ENCODE data around the gene RAB40B. TPM values are rescaled to one million over a fixed set of nuclear protein-coding genes. Genes with fewer than 3 reads are reported as not detected.

The RAB40B gene
- total RNA-seq, 1 experiment from 2014 or later: 6.3 TPM

DNA sequence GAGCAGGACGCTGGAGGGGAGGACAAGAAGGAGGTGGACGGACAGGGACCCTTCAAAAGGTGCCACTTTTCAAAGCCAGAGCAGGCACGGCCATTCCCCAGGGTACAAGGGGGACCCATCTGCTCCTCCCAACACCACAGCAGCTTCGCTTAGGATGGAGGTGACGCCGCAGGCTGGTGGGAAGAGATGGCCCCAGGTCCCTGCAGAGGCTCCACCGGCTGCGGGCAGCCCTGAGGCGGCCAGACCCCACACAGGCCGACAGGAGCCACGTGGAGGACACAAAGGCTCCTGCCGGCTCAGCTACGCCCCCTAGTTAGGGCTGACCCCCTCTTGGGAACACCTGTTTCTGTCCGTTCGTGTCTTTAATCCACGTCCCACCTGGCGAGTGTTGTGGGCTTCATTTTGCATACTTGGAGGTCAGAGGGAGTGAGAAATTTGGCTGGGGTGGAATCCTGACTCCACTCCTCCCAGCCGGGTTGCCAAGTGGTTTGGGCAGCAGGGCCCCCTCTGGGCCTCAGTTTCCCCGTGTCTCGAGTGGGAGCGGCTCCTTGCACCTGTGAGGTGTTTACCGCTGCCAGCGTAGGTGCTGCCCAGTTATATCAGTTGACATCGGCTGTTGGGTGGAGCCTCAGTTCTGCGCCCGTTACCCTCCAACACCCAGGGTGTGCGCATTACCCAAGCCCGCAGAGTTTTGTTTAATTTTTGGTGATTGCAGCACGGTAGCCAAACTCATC lies 12.2 kb upstream of the RAB40B start:
- ChIA-PET CTCF (no interaction called here), POLR2A (interaction anchor here (0.6 kb wide), 1 partner anchor 9 kb away, joined by 3 read pairs; no protein-coding TSS in a partner anchor)
- Mint-ChIP-seq H3K9me3 (ENCODE audit: unreplicated experiment) (no peaks in the 10 kb centered on the region), H3K27me3 (ENCODE audit: insufficient read depth, unreplicated experiment) (no peaks in the 10 kb centered on the region), H3K4me3 (ENCODE audit: unreplicated experiment) (no peak overlapping the region), H3K36me3 (ENCODE audit: insufficient read depth, unreplicated experiment) (no peaks in the 10 kb centered on the region), H3K4me1 (ENCODE audit: insufficient read depth, unreplicated experiment) (no peaks in the 10 kb centered on the region), H3K27ac (ENCODE audit: low read depth, unreplicated experiment) (no peak overlapping the region)
- TF ChIP-seq, protein P1, sequence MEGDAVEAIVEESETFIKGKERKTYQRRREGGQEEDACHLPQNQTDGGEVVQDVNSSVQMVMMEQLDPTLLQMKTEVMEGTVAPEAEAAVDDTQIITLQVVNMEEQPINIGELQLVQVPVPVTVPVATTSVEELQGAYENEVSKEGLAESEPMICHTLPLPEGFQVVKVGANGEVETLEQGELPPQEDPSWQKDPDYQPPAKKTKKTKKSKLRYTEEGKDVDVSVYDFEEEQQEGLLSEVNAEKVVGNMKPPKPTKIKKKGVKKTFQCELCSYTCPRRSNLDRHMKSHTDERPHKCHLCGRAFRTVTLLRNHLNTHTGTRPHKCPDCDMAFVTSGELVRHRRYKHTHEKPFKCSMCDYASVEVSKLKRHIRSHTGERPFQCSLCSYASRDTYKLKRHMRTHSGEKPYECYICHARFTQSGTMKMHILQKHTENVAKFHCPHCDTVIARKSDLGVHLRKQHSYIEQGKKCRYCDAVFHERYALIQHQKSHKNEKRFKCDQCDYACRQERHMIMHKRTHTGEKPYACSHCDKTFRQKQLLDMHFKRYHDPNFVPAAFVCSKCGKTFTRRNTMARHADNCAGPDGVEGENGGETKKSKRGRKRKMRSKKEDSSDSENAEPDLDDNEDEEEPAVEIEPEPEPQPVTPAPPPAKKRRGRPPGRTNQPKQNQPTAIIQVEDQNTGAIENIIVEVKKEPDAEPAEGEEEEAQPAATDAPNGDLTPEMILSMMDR (IDR thresholded peaks at IDR 0.05; ENCODE audit: unreplicated experiment): no peak
- BruUV-seq (replicated peaks): no TSS peak
- intact Hi-C loops (cut with micrococcal nuclease): no loop called here
- no peak for DNase-seq (ENCODE audit: unreplicated experiment)

DNA sequence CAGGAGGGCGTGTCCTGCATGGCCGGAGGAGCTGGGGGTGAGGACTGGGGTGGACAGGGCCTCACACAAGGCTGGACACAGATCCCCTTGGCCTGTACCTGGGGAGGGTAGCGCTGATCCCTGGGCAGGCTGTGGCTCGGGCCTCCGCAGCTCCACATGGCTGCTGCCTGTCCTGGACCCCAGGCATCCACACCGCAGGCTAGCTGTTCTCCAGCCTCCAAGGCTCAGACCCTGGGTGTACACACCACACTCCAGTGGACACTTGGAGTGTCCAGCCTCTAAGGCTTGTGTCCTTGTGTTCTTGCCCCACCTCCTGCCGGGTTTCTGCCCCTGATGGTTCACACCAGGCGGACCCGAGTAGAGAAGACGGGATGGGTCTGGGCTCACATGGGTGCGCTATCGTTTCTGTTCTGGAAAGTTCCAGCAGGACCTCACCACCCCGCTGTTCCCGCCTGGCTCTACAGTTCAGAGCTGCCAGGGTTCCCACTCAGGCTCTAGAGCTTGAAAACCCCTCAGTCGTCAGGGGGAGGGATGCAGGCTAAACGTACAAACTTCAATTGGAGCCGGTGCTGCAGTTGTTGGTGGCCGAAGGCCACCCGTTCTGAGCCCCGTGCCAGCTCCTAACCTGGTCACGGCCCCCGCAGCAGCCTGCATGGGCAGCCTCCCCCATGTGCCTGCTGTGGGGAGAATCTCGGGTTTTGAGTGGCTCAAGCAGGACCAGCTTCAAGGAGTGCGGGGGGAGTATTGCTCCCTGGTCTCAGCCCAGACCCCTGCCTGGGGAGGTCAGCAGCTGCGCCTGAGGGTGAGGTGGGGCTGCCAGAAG lies 11.4 kb upstream of the RAB40B start:
- ChIA-PET POLR2A (no interaction called here), CTCF (interaction anchor here (0.6 kb wide), 1 partner anchor 724 kb away, joined by 3 read pairs; no protein-coding TSS in a partner anchor)
- no TSS peak for BruUV-seq (replicated peaks)
- H3K36me3 Mint-ChIP-seq (ENCODE audit: insufficient read depth, unreplicated experiment): no peaks in the 10 kb centered on the region
- no peak overlapping the region for H3K27ac Mint-ChIP-seq (ENCODE audit: low read depth, unreplicated experiment)
- no peak overlapping the region for H3K4me3 Mint-ChIP-seq (ENCODE audit: unreplicated experiment)
- H3K4me1 Mint-ChIP-seq (ENCODE audit: insufficient read depth, unreplicated experiment): no peaks in the 10 kb centered on the region
- DNase-seq (ENCODE audit: unreplicated experiment): no peak
- intact Hi-C loops (cut with micrococcal nuclease): no loop called here
- no peaks in the 10 kb centered on the region for H3K9me3 Mint-ChIP-seq (ENCODE audit: unreplicated experiment)
- TF ChIP-seq, protein P1 (IDR thresholded peaks at IDR 0.05; ENCODE audit: unreplicated experiment): no peak
- H3K27me3 Mint-ChIP-seq (ENCODE audit: insufficient read depth, unreplicated experiment): no peaks in the 10 kb centered on the region

DNA sequence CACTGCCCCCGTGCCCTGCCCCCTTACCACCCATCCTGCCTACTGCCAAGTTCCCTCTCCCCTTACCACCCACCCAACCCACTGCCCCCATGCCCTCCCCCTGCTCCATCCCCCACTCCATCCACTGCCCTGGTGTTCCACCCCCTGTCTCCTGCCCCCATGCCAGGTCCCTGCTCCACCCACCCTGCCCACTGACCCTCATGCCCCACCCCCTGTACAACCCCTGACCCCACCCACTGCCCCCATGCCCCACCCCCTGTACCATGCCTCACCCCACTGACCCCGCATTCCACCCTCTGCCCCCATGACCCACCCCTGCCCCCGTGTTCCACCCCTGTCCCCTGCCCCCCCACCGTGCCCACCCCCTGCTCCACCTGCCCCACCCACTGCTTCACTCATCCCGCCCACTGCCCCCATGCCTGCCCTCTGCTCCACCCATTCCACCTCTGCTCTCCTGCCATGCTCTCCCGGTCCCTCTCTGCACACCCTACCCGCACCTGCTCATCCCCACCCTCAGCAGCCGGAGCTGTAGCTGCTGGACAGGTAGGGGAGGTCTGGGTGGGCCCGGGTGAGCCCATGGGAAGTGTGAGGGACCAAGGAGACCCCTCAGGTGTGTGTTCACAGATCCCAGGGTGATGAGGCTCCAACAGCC lies 10.7 kb upstream of the RAB40B start:
- POLR2A ChIA-PET: no interaction called here
- no peaks in the 10 kb centered on the region for H3K4me1 Mint-ChIP-seq (ENCODE audit: insufficient read depth, unreplicated experiment)
- no peaks in the 10 kb centered on the region for H3K36me3 Mint-ChIP-seq (ENCODE audit: insufficient read depth, unreplicated experiment)
- CTCF ChIA-PET: interaction anchor here (0.6 kb wide), 1 partner anchor 723 kb away, joined by 3 read pairs; no protein-coding TSS in a partner anchor
- no peaks in the 10 kb centered on the region for H3K9me3 Mint-ChIP-seq (ENCODE audit: unreplicated experiment)
- intact Hi-C loops (cut with micrococcal nuclease): no loop called here
- TF ChIP-seq, protein P1 (IDR thresholded peaks at IDR 0.05; ENCODE audit: unreplicated experiment): no peak
- H3K27me3 Mint-ChIP-seq (ENCODE audit: insufficient read depth, unreplicated experiment): no peaks in the 10 kb centered on the region
- DNase-seq (ENCODE audit: unreplicated experiment): no peak
- no peak overlapping the region for H3K4me3 Mint-ChIP-seq (ENCODE audit: unreplicated experiment)
- no TSS peak for BruUV-seq (replicated peaks)
- H3K27ac Mint-ChIP-seq (ENCODE audit: low read depth, unreplicated experiment): no peak overlapping the region

DNA sequence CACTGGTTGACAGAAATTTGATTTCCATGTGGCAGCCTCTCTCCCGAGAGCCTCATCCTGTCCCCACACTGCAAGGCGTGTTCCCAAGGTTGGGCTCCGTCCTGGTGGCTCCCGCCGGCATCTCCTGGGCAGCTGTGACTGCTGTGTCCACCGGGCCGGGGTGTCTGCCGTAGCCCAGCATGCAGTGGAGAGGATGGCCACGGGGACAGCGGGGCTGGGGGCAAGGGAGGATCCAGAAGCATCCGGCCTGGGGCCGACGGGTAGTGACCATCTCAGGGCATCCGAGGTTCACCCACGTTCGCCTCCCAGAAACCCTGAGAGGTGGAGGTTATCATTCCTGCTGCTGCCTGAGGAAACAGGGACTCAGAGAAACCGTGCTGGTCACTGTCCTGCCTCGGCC lies 7.3 kb upstream of the RAB40B start:
- H3K36me3 Mint-ChIP-seq (ENCODE audit: insufficient read depth, unreplicated experiment): no peaks in the 10 kb centered on the region
- H3K27ac Mint-ChIP-seq (ENCODE audit: low read depth, unreplicated experiment): no peak overlapping the region
- no peak overlapping the region for H3K4me3 Mint-ChIP-seq (ENCODE audit: unreplicated experiment)
- no peaks in the 10 kb centered on the region for H3K9me3 Mint-ChIP-seq (ENCODE audit: unreplicated experiment)
- DNase-seq (ENCODE audit: unreplicated experiment): no peak
- TF ChIP-seq, protein P1 (IDR thresholded peaks at IDR 0.05; ENCODE audit: unreplicated experiment): no peak
- no peaks in the 10 kb centered on the region for H3K4me1 Mint-ChIP-seq (ENCODE audit: insufficient read depth, unreplicated experiment)
- ChIA-PET CTCF (no interaction called here), POLR2A (no interaction called here)
- intact Hi-C loops (cut with micrococcal nuclease): no loop called here
- no peaks in the 10 kb centered on the region for H3K27me3 Mint-ChIP-seq (ENCODE audit: insufficient read depth, unreplicated experiment)
- no TSS peak for BruUV-seq (replicated peaks)
